Motor neuron (in vitro differentiated cells): ENCODE results near the gene USP6NL. TPM values are rescaled to one million over a fixed set of nuclear protein-coding genes. Genes with fewer than 3 reads are reported as not detected.
A peak's percentile ranks its signal among the peaks of the same experiment; 100 is the strongest.

Experiments used
- ATAC-seq, 8 experiments: fragments of 200-7000 bp; cut with Tn5 transposase; replicated peaks in 6 of 8; 2 replicates each; pipeline ENCODE4 v1.8.0; 2021; ENCODE audit warnings: mild to moderate bottlenecking in 8 of 8, moderate library complexity in 8 of 8
- H3K27ac ChIP-seq, 2 donors: fragments of 250-450 bp; sonication (Bioruptor Pico); 2 replicates each; pipeline ENCODE4 v1.9.0; 2021; ENCODE audit warnings: antibody characterized with exemption in 2 of 2, mild to moderate bottlenecking in 2 of 2, moderate library complexity in 1 of 2
- H3K4me1 ChIP-seq, 2 donors: fragments of 250-450 bp; sonication (Bioruptor Pico); replicated peaks in 1 of 2; 2 replicates each; pipeline ENCODE4 v1.6.1; 2021; ENCODE audit warnings: antibody characterized with exemption in 2 of 2, mild to moderate bottlenecking in 2 of 2, moderate library complexity in 1 of 2
- H3K4me3 ChIP-seq, 5 donors: fragments of 250-450 bp; sonication (Bioruptor Pico); 2 replicates each; pipeline ENCODE4 v1.9.0; 2021; ENCODE audit warnings: antibody characterized with exemption in 5 of 5, mild to moderate bottlenecking in 5 of 5, moderate library complexity in 4 of 5
- WGBS, 10 experiments: fragments of 450-650 bp; shearing (Covaris generic); methylation state at CpG; one replicate each; pipeline ENCODE4 v1.0.0; 2022; 5-methylcytosine and 5-hydroxymethylcytosine counted together
- in situ Hi-C, 9 experiments: fragments of 400-800 bp; cut with MboI; loops; one replicate each; pipeline ENCODE4 v1.15.0; 2021; ENCODE audit warnings: low sequenced_read_pairs in 9 of 9, low pct_unique_long_range_greater_than_20kb in 2 of 9; ENCODE audit not compliant: unreplicated experiment in 9 of 9
- total RNA-seq, 8 experiments: library from RNA; unstranded; fragments of 300-600 nt; gene quantifications; 2 replicates each; pipeline versions ENCODE4 v1.2.3 to v1.2.4, GENCODE V29; 2022

Gene USP6NL
- 10 to 100 TPM in 7 of 8 experiments, 1 to 10 TPM in 1; 6.0 to 22.6 (median 16.1) TPM for total RNA-seq

- WGBS, 10 experiments, result 0 to 8% (median 1%) methylated on average over 2 to 15 of the region's 107 CpGs; no CpG with 5 or more reads in 6 of the 10 experiments
- peak; percentile 84 to 94 (median 93) for ATAC-seq
- peak within 1 kb of the TSS; percentile 69 to 96 (median 86) for H3K4me3 ChIP-seq
- in situ Hi-C loops, result no loop called here
- peak within 1 kb of the TSS; percentile 75 to 88 for H3K27ac ChIP-seq
- peaks cover 9 to 10% of the 10 kb centered on the region in 2 donors for H3K4me1 ChIP-seq
These were observed at the start of gene USP6NL for GRCh38 chr10:11611248-11612020. USP6NL (minus strand) TSS chr10:11611650; CDS start chr10:11597634, 14,016 bp downstream.

- in situ Hi-C loops, result no loop called here
- no peak for ATAC-seq
- WGBS, 10 experiments, result 37 to 96% (median 70%) methylated on average over 1 to 8 of the region's 9 CpGs
These were observed 47.4 kb upstream of the USP6NL start for GRCh38 chr10:11658801-11659368.

GRCh38 chr10:11655836-11656235 is 44.4 kb upstream of the USP6NL start:
- 0 to 93% (median 88%) methylated on average over 1 to 2 of the region's 2 CpGs; no CpG with 5 or more reads in 3 of the 10 experiments for WGBS, 10 experiments
- H3K4me3 ChIP-seq, result no peak overlapping the region
- no peak for ATAC-seq
- in situ Hi-C loops, result no loop called here
- no peak overlapping the region for H3K27ac ChIP-seq
- no peaks in the 10 kb centered on the region for H3K4me1 ChIP-seq

More at GRCh38 chr10:11658801-11659368, 47.4 kb upstream of the USP6NL start:
- Histone ChIP-seq H3K27ac (no peak overlapping the region), H3K4me3 (no peak overlapping the region), H3K4me1 (no peaks in the 10 kb centered on the region)

- H3K4me3 ChIP-seq, result no peak overlapping the region
- no peaks in the 10 kb centered on the region for H3K4me1 ChIP-seq
- no peak for ATAC-seq
- in situ Hi-C loops, result no loop called here
- no peak overlapping the region for H3K27ac ChIP-seq
- 20 to 100% (median 81%) methylated on average over 1 to 8 of the region's 9 CpGs; no CpG with 5 or more reads in 2 of the 10 experiments for WGBS, 10 experiments
These were observed 43.2 kb upstream of the USP6NL start for GRCh38 chr10:11654659-11655058.

- H3K4me1 ChIP-seq, result no peaks in the 10 kb centered on the region
- in situ Hi-C loops, result no loop called here
- 59 to 89% (median 73%) methylated on average over 2 to 8 of the region's 8 CpGs; no CpG with 5 or more reads in 3 of the 10 experiments for WGBS, 10 experiments
- H3K27ac ChIP-seq, result no peak overlapping the region
- ATAC-seq, result no peak
- no peak overlapping the region for H3K4me3 ChIP-seq
These were observed 42.5 kb upstream of the USP6NL start for GRCh38 chr10:11653758-11654471.

- Histone ChIP-seq H3K4me3 (no peak overlapping the region), H3K27ac (no peak overlapping the region), H3K4me1 (no peaks in the 10 kb centered on the region)
- in situ Hi-C loops, result no loop called here
- no peak for ATAC-seq
- 0 to 100% (median 78%) methylated on average over 1 of the region's 1 CpG; no CpG with 5 or more reads in 2 of the 10 experiments for WGBS, 10 experiments
These were observed 36.2 kb upstream of the USP6NL start for GRCh38 chr10:11647676-11648075.

- 51 to 100% (median 80%) methylated on average over 2 to 8 of the region's 9 CpGs; no CpG with 5 or more reads in 3 of the 10 experiments for WGBS, 10 experiments
- ATAC-seq, result no peak
- Histone ChIP-seq H3K27ac (no peak overlapping the region), H3K4me3 (no peak overlapping the region), H3K4me1 (no peaks in the 10 kb centered on the region)
- in situ Hi-C loops, result no loop called here
These were observed 35.0 kb upstream of the USP6NL start for GRCh38 chr10:11646450-11646849.

GRCh38 chr10:11643039-11643438 is 31.6 kb upstream of the USP6NL start:
- Histone ChIP-seq H3K27ac (no peak overlapping the region), H3K4me3 (no peak overlapping the region), H3K4me1 (no peaks in the 10 kb centered on the region)
- in situ Hi-C loops, result no loop called here
- WGBS, 10 experiments, result 40 to 100% (median 86%) methylated on average over 1 to 5 of the region's 6 CpGs; no CpG with 5 or more reads in 3 of the 10 experiments
- ATAC-seq, result no peak

GRCh38 chr10:11642566-11642965 is 31.1 kb upstream of the USP6NL start:
- no peaks in the 10 kb centered on the region for H3K4me1 ChIP-seq
- H3K27ac ChIP-seq, result no peak overlapping the region
- no peak for ATAC-seq
- no peak overlapping the region for H3K4me3 ChIP-seq
- in situ Hi-C loops, result no loop called here
- WGBS, 10 experiments, result 63 to 100% (median 93%) methylated on average over 1 to 8 of the region's 8 CpGs; no CpG with 5 or more reads in 1 of the 10 experiments

GRCh38 chr10:11639849-11640764 is 28.7 kb upstream of the USP6NL start:
- ATAC-seq, result peak in 2 of 8 experiments; percentile 56 to 93
- in situ Hi-C loops, result no loop called here
- H3K4me1 ChIP-seq, result no peaks in the 10 kb centered on the region
- WGBS, 10 experiments, result 44 to 93% (median 69%) methylated on average over 2 to 10 of the region's 14 CpGs; no CpG with 5 or more reads in 1 of the 10 experiments
- no peak overlapping the region for H3K27ac ChIP-seq
- H3K4me3 ChIP-seq, result no peak overlapping the region

- in situ Hi-C loops, result no loop called here
- peak in 2 of 8 experiments; percentile 81 to 97 for ATAC-seq
- H3K27ac ChIP-seq, result no peak overlapping the region
- H3K4me3 ChIP-seq, result no peak overlapping the region
- WGBS, 10 experiments, result 8 to 92% (median 69%) methylated on average over 2 to 3 of the region's 3 CpGs; no CpG with 5 or more reads in 5 of the 10 experiments
- no peaks in the 10 kb centered on the region for H3K4me1 ChIP-seq
These were observed 27.9 kb upstream of the USP6NL start for GRCh38 chr10:11639362-11639761.

- 0 to 100% (median 86%) methylated on average over 1 to 6 of the region's 6 CpGs; no CpG with 5 or more reads in 1 of the 10 experiments for WGBS, 10 experiments
- Histone ChIP-seq H3K4me1 (no peaks in the 10 kb centered on the region), H3K4me3 (no peak overlapping the region), H3K27ac (no peak overlapping the region)
- in situ Hi-C loops, result no loop called here
- peak in 1 of 8 experiments; percentile 41 for ATAC-seq
These were observed 26.7 kb upstream of the USP6NL start for GRCh38 chr10:11638055-11638698.
